ENCODE data around the gene NOC3L.

The NOC3L gene

DNA sequence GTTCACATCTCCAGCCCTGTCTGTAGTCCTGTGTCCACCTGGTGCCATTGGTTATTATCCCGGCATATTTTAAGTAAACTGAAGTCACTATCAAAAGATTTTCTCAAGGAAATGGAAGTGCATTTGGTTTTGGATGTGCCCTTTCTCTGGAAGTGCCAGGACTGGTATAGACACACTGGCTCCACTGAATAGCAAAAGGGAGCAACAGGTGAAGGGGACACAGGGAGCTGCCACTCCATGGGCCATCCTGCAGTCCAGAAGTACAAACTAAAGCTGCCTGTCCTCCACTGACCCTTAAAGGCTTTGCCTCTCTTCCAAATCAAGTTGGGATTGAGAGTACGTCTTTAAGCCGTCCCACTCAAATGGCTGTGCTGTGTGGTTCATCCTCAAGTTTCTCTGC is 62.7 kb downstream of the NOC3L start:
- no peak for DNase-seq

DNA sequence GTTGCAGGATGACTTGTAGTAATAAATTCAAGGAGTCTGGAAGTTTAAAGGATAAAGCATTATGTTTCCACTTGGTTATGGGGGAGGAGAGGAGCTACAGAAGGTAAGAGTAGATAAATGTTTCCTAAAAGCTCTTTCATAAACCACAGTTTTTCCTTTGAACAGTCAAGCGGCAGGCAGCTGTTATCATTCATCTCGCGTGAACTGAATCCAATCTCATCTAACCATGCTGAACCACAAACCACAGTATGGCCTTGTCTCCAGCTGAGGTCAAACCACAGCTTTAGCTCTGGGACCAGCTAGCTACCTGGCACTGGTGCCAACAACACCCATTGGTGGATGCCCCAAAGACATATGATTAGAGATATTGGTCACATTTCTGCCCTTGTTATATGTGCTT is 63.3 kb downstream of the NOC3L start:
- no peak for DNase-seq

DNA sequence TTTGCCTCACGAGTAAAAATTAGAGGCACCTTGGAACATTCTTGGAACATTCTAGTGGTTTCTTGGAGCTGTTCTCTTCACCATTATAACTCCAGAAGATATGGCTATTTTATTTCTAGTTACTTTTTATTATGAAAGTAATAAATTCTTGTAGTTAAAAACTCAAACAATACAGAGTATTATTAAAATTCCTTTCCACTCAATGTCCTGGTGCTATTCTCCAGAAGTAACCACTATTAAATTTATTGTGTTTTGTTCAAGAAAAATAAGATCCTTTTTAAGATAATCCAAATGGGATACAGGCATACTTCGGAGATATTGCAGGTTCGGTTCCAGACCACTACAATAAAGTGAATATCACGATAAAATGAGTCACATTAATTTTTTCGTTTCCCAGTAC is 68.6 kb downstream of the NOC3L start:
- DNase-seq: no peak

DNA sequence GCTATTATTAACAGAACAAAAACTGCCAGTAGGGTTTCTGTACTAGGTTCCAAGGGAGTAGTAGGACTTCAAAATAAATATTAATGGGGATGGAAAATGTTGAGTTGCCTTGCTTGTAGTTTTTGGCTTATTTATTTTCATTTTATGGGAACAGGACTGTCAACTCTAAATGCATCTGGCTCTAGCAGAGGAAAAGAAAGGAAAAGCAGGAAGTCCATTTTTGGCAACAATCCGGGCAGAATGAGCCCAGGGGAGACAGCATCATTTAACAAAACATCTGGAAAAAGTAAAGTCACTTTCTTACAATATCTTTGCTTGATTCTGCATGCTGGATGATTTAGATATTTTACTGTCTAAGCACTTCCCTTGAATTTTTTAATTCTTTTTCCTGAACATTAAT is 69.4 kb downstream of the NOC3L start:
- no peak for DNase-seq

DNA sequence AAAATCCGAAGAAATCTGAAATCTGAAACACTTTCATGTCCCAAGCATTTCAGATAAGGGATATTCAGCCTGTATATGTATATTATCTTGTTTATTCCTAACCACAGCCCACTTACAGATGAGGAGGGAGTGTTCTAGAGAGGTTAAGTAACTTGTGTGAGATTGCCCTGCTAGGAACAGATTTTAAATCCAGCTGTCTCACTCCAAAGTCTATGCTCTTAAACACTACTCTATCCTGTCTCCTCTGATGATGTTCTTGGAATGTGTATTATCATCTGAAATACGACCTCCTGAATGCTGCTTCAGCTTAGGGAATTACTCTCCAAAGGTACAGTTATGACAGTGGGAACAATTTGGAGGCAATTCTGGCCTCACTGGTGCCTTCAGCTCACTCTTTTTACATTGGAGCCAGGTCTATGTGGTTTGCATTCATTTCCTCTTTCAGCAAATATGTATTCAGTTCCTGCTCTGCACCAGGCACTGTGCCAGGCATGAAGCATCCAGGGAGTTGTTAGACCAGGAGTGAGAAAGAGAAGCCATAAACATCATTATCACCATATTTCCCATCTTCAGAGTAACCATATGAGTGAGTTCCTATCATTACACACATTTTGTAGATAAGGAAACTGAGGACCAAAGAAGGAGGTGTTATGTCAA is 70.2 kb downstream of the NOC3L start:
- DNase-seq: no peak

DNA sequence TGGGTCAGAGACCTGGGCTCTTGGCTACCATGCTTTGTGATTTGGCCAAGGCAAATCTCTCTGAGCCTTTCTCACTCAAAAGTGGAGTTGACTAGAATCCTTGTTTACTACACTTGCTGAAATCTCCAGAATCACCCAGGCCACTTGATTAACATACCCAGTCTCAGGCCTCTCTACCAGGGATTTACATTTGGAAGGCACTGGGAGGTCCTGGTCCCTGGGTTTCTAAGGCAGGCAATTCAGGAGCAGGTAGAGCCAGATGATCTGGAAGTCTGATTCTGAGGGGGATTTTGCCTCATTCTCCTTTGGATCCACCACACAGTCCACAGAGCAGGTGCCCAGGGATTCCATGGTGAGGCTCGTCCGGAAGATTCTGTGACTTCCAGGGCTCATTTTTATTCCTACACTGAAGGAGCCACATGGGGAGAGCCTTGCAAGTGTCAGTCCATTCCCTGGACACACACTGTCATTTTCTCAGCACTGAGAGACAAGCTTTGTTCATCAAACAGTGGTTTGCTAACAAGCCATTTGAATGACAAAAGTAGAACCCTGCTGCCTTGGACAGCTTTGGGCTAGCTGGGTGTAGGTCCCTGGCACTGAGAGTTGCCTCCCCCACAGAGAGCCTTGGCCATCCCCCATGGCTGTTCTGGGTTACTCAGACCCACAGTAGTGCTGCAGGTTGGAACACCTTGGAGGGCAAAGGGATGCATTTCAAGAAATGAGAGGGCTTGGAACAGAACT is 74.2 kb downstream of the NOC3L start:
- DNase-seq: no peak

DNA sequence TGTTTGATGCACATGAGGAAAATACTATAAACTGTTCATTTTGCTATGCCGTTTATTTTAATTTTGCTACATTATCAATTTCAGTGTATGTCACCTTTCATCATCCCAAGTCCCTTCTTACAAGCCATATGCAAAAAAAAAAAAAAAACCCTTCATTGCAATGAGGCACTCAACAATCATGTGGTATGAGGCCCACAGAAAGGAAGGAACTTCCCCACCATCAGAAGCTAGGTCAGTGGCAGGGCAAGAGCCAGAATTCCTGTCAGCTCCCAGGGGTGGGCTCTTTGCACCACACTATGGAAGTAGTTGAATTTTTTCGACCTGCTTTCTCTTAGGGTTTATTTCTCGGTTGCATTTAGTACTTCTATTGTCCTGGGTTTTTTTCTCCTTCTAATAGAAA is 75.4 kb downstream of the NOC3L start:
- DNase-seq: no peak

DNA sequence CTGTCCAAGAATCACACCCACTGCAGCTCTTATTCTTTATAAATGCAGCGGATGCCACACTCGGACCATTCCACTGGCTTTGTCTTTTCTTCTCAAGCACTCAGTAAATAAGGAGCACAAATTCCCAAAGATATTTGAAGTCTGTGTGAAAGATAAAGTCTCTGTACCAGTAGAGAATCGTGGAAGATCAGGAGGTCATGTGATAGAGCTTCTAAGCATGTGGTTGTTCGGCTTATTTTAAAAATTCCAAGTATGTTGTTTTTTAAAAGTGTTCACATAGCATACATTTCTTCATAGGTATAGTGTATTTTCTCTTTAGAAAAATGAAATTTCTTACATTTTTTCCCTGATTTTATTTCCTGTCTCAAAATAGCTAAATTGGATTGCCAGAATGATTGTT is 75.8 kb downstream of the NOC3L start:
- no peak for DNase-seq

DNA sequence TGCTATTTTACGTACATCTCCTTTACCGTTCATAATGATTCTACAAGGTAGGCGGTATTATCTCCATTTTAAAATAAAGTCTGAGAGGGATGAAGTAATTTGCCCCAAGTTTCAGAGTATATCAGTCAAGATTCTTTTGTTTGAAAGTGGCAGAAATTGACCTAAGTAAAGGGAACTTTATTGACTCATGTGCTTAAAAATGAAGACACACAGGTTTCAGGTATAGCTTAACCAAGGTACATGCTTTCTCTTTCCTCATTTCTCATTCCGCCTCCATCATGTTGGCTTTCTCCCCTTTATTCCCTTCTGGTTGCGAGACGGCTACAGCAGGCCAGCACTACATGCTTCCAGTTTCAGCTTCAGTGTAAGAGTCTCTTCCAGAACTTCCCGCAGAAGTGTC is 77.5 kb downstream of the NOC3L start:
- no peak for DNase-seq

All from SHP77 treated with DMSO at 0.1 percent for 48 hours (cell line).